ENCODE results near the gene HOXB13.

Gene HOXB13

GRCh38 chr17:48724251-48725003 lies 4.1 kb downstream of the HOXB13 start:
- in situ Hi-C loops (cut with HindIII; ENCODE audit: low sequenced_read_pairs), result no loop called here
- no peak overlapping the region for H3K4me3 ChIP-seq (ENCODE audit: low read depth, low read length)
- peak; percentile 57 for DNase-seq (ENCODE audit: low read depth)
- TF ChIP-seq CTCF (IDR thresholded peaks at IDR 0.05; ENCODE audit: low read depth, low read length, missing control alignments), result peak; percentile 81

GRCh38 chr17:48723423-48724250 lies 4.9 kb downstream of the HOXB13 start:
- H3K4me3 ChIP-seq (ENCODE audit: low read depth, low read length), result no peak overlapping the region
- DNase-seq (ENCODE audit: low read depth), result no peak
- no peak for TF ChIP-seq CTCF (IDR thresholded peaks at IDR 0.05; ENCODE audit: low read depth, low read length, missing control alignments)
- in situ Hi-C loops (cut with HindIII; ENCODE audit: low sequenced_read_pairs), result no loop called here

GRCh38 chr17:48722915-48723422 lies 5.6 kb downstream of the HOXB13 start, which contains the start of gene PRAC2:
PRAC2 (plus strand) TSS chr17:48723185; CDS start chr17:48724411, 1,226 bp downstream.
- TF ChIP-seq CTCF (IDR thresholded peaks at IDR 0.05; ENCODE audit: low read depth, low read length, missing control alignments), result no peak
- in situ Hi-C loops (cut with HindIII; ENCODE audit: low sequenced_read_pairs), result no loop called here
- no peak within 1 kb of the TSS for H3K4me3 ChIP-seq (ENCODE audit: low read depth, low read length)
- no peak for DNase-seq (ENCODE audit: low read depth)

GRCh38 chr17:48722201-48722907 lies 6.2 kb downstream of the HOXB13 start, which contains the start of gene PRAC1:
PRAC1 (minus strand) TSS chr17:48722518; CDS start chr17:48722392, 126 bp downstream.
- DNase-seq (ENCODE audit: low read depth), result no peak
- H3K4me3 ChIP-seq (ENCODE audit: low read depth, low read length), result no peak within 1 kb of the TSS
- in situ Hi-C loops (cut with HindIII; ENCODE audit: low sequenced_read_pairs), result no loop called here

GRCh38 chr17:48721009-48721402 lies 7.5 kb downstream of the HOXB13 start:
- no peak overlapping the region for H3K4me3 ChIP-seq (ENCODE audit: low read depth, low read length)
- no peak for TF ChIP-seq CTCF (IDR thresholded peaks at IDR 0.05; ENCODE audit: low read depth, low read length, missing control alignments)
- in situ Hi-C loops (cut with HindIII; ENCODE audit: low sequenced_read_pairs), result no loop called here
- no peak for DNase-seq (ENCODE audit: low read depth)

More at GRCh38 chr17:48722201-48722907, 6.2 kb downstream of the HOXB13 start, which contains the start of gene PRAC1:
- no peak for TF ChIP-seq CTCF (IDR thresholded peaks at IDR 0.05; ENCODE audit: low read depth, low read length, missing control alignments)
